Pancreas (tissue), 10 donors: ENCODE data around the gene COPE. TPM values are rescaled to one million over a fixed set of nuclear protein-coding genes. Genes with fewer than 3 reads are reported as not detected.
"Not testable (repeated sequence)": the region's sequence is repeated elsewhere in the genome, so short reads cannot be mapped to it uniquely, and the experiment has no call there.

Experiments
- ATAC-seq, 4 donors: fragments of 200-7000 bp; cut with Tn5 transposase; one replicate each; pipeline versions ENCODE4 v1.8.0 to v1.9.1; 2020; ENCODE audit warnings: mild to moderate bottlenecking in 4 of 4, moderate library complexity in 4 of 4
- DNase-seq, 6 donors: peaks; one replicate each; pipeline ENCODE4 v3.0.0-alpha.2; 2020
- FAIRE-seq: peaks from 2 replicates; lab custom pipeline; 2012; peaks lifted over from hg19 to GRCh38; lab: Jason Lieb, UNC
- H3K27ac ChIP-seq, 4 donors: fragments of 200-600 bp; sonication (generic); 1 replicate in 3 of 4; 2 replicates in 1 of 4; pipeline versions ENCODE4 v1.5.0 to v1.8.0; 2020
- H3K27me3 ChIP-seq, 4 donors: fragments of 200-600 bp; one replicate each; pipeline ENCODE4 v1.8.0; 2021
- H3K36me3 ChIP-seq, 3 donors: fragments of 200-600 bp; sonication (generic) in 1 of 3; one replicate each; pipeline versions ENCODE4 v1.5.0 to v1.8.0; 2020 to 2021
- H3K4me1 ChIP-seq, 3 donors: fragments of 200-600 bp; one replicate each; pipeline ENCODE4 v1.8.0; 2021
- H3K4me3 ChIP-seq, 4 donors: fragments of 200-600 bp; sonication (generic) in 2 of 4; one replicate each; pipeline versions ENCODE4 v1.5.0 to v1.8.0; 2020 to 2021
- H3K9me3 ChIP-seq, 4 donors: fragments of 200-600 bp; one replicate each; pipeline ENCODE4 v1.8.0; 2021
- CTCF ChIP-seq, 4 donors: fragments of 200-600 bp; sonication (generic) in 3 of 4; IDR thresholded peaks; one replicate each; pipeline versions ENCODE4 v1.5.0 to v1.8.0; 2021; ENCODE audit warnings: antibody characterized with exemption in 4 of 4
- WGBS, 2 donors: extraction: QIAGEN DNeasy Blood & Tissue Kit; methylation state at CpG; one replicate each; pipeline ENCODE4 v1.1.7; 2013; 5-methylcytosine and 5-hydroxymethylcytosine counted together
- intact Hi-C, 3 donors: fragments of 100-400 bp; cut with DNase I; formaldehyde crosslinking; loops; one replicate each; pipeline versions ENCODE4 v1.11.1 to v1.14.2; 2022
- polyA plus RNA-seq, 2 donors: library from polyadenylated mRNA; stranded (reverse); fragments of 200-250 nt; gene quantifications; one replicate each; pipeline ENCODE4 v1.2.3, GENCODE V29; 2013
- total RNA-seq, 6 donors: library from RNA; stranded (reverse); fragmentation: NEBNext Ultra II Directional in 4 of 6; extraction: Animal tissue kit (Norgen Biotek cat#: 25700) in 4 of 6; gene quantifications; one replicate each; pipeline versions ENCODE4 v1.2.1 to v1.2.4, GENCODE V29; 2021 to 2023
- donor health status: healthy with polysubstance abuse.
- donor health status: DM: no; HTN: no; CAD: no; lungs with moderate emphysema.
- donor health status: DM: no; HTN: no; CAD: no.
- donor health status: control.
- donor health status: control.
- donor health status: Bipolar disorder and iron deficiency.
- donor health status: DM: yes; HTN: yes; CAD: no.
- donor health status: DM: no; HTN: no; CAD: no.
- donor health status: DM: no; HTN: no; CAD: no.
- donor health status: DM: yes; HTN: yes; CAD: no.

Gene COPE
- total and polyA plus RNA-seq, 8 donors: 58.2 to 200 (median 94.2) TPM

- WGBS, 2 donors: 92 to 98% methylated on average over 15 of the region's 15 CpGs
- Histone ChIP-seq H3K4me1 (peaks cover 6 to 8% (median 6%) of the 10 kb centered on the region in 3 donors), H3K27me3 (no peaks in the 10 kb centered on the region), H3K4me3 (no peak overlapping the region), H3K9me3 (no peaks in the 10 kb centered on the region), H3K27ac (no peak overlapping the region), H3K36me3 (peaks cover 3 to 36% (median 10%) of the 10 kb centered on the region in 3 donors)
- TF ChIP-seq CTCF (IDR thresholded peaks at IDR 0.05): no peak
- intact Hi-C loops: no loop called here
- FAIRE-seq (no peak), ATAC-seq (no peak), DNase-seq (peak in 1 of 6 donors; percentile 18)
These were observed 5.6 kb upstream of the COPE start for GRCh38 chr19:18924684-18925213.

GRCh38 chr19:18922228-18922985, 3.2 kb upstream of the COPE start:
- Histone ChIP-seq H3K4me1 (peaks cover 6 to 19% (median 6%) of the 10 kb centered on the region in 3 donors), H3K27ac (no peak overlapping the region), H3K27me3 (no peaks in the 10 kb centered on the region), H3K9me3 (no peaks in the 10 kb centered on the region), H3K4me3 (no peak overlapping the region), H3K36me3 (peaks cover 3 to 36% (median 10%) of the 10 kb centered on the region in 3 donors)
- TF ChIP-seq CTCF (IDR thresholded peaks at IDR 0.05): no peak
- 83 to 87% methylated on average over 28 to 29 of the region's 29 CpGs for WGBS, 2 donors
- peak in 1 of 6 donors; percentile 26 for DNase-seq
- no peak for ATAC-seq
- intact Hi-C loops: no loop called here
- FAIRE-seq: no peak

- no peak for FAIRE-seq
- H3K4me1 ChIP-seq: peaks cover 6 to 23% (median 9%) of the 10 kb centered on the region in 3 donors
- no peak overlapping the region for H3K4me3 ChIP-seq
- H3K27me3 ChIP-seq: no peaks in the 10 kb centered on the region
- DNase-seq: peak in 1 of 6 donors; percentile 28
- WGBS, 2 donors: 94% methylated on average over 17 of the region's 17 CpGs
- H3K36me3 ChIP-seq: peaks cover 3 to 36% (median 10%) of the 10 kb centered on the region in 3 donors
- TF ChIP-seq CTCF (IDR thresholded peaks at IDR 0.05): no peak
- intact Hi-C loops: no loop called here
- H3K9me3 ChIP-seq: no peaks in the 10 kb centered on the region
- H3K27ac ChIP-seq: no peak overlapping the region
- ATAC-seq: no peak
These were observed 2.4 kb upstream of the COPE start for GRCh38 chr19:18921593-18921992.

GRCh38 chr19:18920400-18920799, 1.2 kb upstream of the COPE start:
- peak in 1 of 6 donors; percentile 25 for DNase-seq
- peaks cover 3 to 30% (median 10%) of the 10 kb centered on the region in 3 donors for H3K36me3 ChIP-seq
- intact Hi-C loops: no loop called here
- TF ChIP-seq CTCF (IDR thresholded peaks at IDR 0.05): no peak
- 38 to 44% methylated on average over 9 of the region's 9 CpGs for WGBS, 2 donors
- H3K27me3 ChIP-seq: no peaks in the 10 kb centered on the region
- H3K27ac ChIP-seq: no peak overlapping the region
- no peak for FAIRE-seq
- ATAC-seq: no peak
- no peaks in the 10 kb centered on the region for H3K9me3 ChIP-seq
- H3K4me1 ChIP-seq: peaks cover 6 to 23% (median 9%) of the 10 kb centered on the region in 3 donors
- peak overlapping the region; percentile 77 to 100 (median 94) for H3K4me3 ChIP-seq

- WGBS, 2 donors: 0 to 1% methylated on average over 15 of the region's 15 CpGs
- DNase-seq (no peak), FAIRE-seq (no peak), ATAC-seq (no peak)
- peak overlapping the region; percentile 77 to 100 (median 94) for H3K4me3 ChIP-seq
- peak overlapping the region in 3 of 4 donors; percentile 20 to 60 (median 57) for H3K27ac ChIP-seq
- TF ChIP-seq CTCF (IDR thresholded peaks at IDR 0.05): no peak
- peaks cover 6 to 23% (median 9%) of the 10 kb centered on the region in 3 donors for H3K4me1 ChIP-seq
- peaks cover 2 to 25% (median 8%) of the 10 kb centered on the region in 3 donors for H3K36me3 ChIP-seq
- H3K9me3 ChIP-seq: no peaks in the 10 kb centered on the region
- no peaks in the 10 kb centered on the region for H3K27me3 ChIP-seq
- intact Hi-C loops: no loop called here
These were observed 670 bp upstream of the COPE start for GRCh38 chr19:18919900-18920214.

GRCh38 chr19:18917593-18917992, 1.6 kb downstream of the COPE start:
- intact Hi-C loops, H3K36me3 ChIP-seq, H3K27ac ChIP-seq, FAIRE-seq, DNase-seq, H3K27me3 ChIP-seq, H3K9me3 ChIP-seq, ATAC-seq: not testable (repeated sequence)
- WGBS, 2 donors: 61 to 72% methylated on average over 9 of the region's 9 CpGs
- peak overlapping the region in 2 of 4 donors; percentile 99 to 100 for H3K4me3 ChIP-seq
- peaks cover 6 to 23% (median 9%) of the 10 kb centered on the region in 3 donors for H3K4me1 ChIP-seq
